NCI-H1694 treated with DMSO at 0.1 percent for 48 hours (cell line): ENCODE data around the gene PXMP4.
"Not testable (repeated sequence)": the region's sequence is repeated elsewhere in the genome, so short reads cannot be mapped to it uniquely, and the experiment has no call there.

Source experiments
- DNase-seq: peaks from one replicate; lab custom pipeline; 2025; lab: John Stamatoyannopoulos, UW

PXMP4 gene

GRCh38 chr20:33703498-33704137 is 16.5 kb downstream of the PXMP4 start:
- no peak for DNase-seq

- peak; percentile 95 for DNase-seq
Measured at GRCh38 chr20:33702861-33703260, 17.2 kb downstream of the PXMP4 start.

GRCh38 chr20:33701629-33702450 is 18.3 kb downstream of the PXMP4 start:
- DNase-seq = no peak

GRCh38 chr20:33700696-33701441 is 19.2 kb downstream of the PXMP4 start:
- DNase-seq = not testable (repeated sequence)

DNA sequence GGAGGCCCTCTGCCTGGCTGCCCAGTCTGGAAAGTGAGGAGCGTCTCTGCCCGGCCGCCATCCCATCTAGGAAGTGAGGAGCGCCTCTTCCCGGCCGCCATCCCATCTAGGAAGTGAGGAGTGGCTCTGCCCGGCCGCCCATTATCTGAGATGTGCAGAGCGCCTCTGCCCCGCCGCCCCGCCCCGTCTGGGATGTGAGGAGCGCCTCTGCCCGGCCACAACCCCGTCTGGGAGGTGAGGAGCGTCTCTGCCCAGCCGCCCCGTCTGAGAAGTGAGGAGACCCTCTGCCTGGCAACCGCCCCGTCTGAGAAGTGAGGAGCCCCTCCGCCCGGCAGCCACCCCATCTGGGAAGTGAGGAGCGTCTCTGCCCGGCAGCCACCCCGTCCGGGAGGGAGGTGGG is 21.1 kb downstream of the PXMP4 start:
- not testable (repeated sequence) for DNase-seq

DNA sequence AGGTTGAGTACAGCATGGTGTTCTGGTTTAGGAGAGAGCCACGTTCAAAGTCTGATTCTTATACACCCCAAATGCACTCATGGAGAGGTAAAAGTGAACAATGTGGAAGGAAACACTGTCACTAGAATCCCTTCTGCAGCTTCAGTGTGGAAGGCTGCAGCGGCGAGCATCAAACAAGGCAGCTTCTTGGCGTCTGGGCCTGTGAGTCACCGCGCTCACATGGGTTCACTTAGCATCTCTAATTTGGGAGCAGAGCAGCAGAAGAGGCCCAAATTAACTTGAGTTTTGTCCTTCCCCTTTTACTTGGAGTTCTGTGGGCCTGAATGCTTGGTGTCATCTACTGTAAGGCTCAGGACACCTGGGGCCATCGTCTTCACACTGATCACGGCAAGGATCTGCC is 23.0 kb downstream of the PXMP4 start:
- DNase-seq = no peak

- DNase-seq = no peak
Measured at GRCh38 chr20:33696448-33696847, 23.7 kb downstream of the PXMP4 start.

GRCh38 chr20:33694639-33695012 is 25.5 kb downstream of the PXMP4 start:
- DNase-seq = peak; percentile 12

- DNase-seq = no peak
Measured at GRCh38 chr20:33693741-33694638, 26.1 kb downstream of the PXMP4 start.

- DNase-seq = no peak
Measured at GRCh38 chr20:33693289-33693688, 26.8 kb downstream of the PXMP4 start.

DNA sequence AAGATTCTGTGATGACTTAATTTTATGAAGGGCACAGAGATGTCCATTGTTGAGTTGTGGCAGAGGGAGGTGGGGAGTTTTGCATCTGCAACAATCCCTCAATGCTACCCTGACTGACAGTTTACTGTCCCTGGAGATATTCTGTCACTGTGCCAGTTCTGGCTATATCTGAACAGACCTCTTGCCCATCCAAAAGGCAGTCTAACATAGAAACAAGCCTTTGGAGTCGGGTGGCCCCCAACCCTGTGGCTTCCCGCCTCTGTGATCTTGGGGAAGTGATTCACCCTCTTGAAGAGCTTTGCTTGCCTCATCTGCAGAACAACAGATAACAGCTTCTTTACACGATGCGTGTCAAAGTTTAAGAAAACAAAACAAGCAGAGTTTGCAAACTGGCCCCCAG is 30.1 kb downstream of the PXMP4 start:
- DNase-seq = no peak

DNA sequence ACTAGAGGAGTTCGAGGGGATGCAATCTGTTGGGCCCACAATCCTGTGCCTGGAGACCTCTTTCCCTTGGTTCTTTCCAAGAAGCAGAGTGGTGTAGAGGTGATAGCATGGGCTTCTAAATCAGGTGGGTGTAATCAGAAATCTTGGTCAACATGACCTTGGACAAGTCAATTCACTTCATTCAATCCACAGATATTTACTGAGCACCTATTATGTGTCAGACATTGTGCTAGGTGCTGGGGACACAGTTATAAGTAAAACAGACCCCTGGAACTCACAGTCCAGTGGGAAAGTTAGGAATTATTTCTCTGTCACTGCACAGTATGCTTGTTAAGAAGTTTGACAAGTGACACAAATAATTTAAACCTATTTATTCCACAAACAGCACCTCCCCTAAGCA is 30.6 kb downstream of the PXMP4 start:
- no peak for DNase-seq

DNA sequence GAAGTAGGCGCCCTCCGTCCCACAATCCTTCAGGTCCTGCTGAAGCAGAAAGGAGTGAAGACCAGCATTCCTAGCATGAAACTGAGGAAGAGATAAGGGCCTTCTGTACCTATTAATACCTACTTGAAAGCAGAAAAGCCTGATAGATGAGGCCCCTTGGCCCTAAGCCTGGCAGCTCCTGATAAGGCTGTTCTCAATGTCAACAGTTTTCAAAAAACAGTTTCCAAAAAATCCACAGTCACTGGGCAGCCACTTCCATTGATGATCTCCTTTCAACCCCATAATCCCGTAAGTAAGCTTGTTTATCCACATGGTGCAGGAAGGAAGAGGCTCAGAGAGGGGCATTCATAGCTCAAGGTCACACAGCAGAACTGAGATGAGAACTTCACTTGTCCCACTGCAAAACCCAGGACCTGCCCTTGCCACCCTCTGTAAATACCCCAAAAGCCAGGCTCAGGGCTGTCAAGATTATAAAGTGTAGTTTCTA is 31.1 kb downstream of the PXMP4 start:
- no peak for DNase-seq

DNA sequence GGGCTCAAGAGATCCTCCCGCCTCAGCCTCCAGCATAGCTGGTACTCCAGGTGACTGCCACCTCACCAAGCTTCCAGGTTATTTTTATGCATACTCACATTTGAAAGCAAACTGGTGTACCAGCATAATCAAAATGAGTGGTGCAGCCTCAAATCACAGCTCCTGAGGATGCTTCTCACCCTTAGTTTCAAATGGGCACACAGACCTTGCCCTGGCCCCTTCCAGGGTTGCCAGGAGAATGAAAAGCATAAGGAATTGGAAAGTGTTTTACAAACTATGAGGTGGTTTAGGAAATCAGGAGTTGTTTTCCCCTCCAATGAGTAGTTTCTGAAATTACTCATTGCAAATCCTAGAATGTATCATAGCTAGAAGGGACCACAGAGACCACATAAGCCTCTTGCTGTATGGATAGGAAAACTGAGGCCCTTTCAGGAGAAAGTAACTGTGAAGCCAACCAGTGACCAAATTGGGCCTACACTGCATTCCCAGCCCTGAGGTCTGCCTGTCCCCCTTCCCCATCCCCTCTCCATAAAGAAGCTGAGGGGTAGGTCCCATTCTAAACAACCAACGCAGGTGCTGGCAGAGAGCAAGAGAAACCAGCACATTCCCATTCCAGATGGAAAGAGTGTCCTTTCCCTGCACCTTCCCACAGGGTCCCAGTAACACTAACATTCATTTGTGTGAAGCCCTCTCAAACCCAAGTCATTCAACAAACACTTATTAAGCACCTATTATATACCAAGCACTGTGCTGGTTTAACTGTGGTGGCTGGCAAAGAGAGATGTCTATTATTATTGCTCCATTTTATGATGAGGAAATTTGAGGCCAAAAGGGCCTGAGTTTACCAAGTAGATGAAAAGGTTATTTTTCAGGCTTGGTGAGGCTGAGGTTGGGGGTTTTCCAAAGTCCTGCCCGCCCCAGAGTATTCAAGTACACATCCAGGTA is 31.8 kb downstream of the PXMP4 start:
- no peak for DNase-seq

DNA sequence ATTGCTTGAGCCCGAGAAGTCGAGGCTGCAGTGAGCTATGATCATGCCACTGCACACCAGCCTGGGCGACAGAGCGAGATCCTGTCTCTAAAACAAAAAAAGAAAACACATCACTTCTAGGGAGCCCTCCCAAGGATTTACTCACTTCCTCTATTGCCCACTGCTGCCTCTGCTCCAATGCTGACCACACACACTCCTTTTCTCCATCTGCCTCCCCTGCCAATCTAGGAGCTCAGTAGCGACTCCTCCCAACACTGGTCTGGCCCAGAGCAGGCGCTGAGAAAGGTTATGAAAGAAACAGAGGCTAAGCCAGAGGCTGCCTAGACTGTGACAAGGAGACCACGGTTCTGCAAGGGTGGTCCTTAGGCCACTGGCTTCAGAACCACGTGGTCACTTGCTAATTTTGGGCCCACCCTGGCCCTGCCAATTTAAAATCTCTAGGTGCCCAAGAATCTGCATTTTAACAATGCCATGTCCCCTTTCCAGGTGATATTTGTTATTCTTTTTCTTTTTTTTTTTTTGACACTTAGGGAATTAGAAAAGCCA is 32.7 kb downstream of the PXMP4 start:
- no peak for DNase-seq

DNA sequence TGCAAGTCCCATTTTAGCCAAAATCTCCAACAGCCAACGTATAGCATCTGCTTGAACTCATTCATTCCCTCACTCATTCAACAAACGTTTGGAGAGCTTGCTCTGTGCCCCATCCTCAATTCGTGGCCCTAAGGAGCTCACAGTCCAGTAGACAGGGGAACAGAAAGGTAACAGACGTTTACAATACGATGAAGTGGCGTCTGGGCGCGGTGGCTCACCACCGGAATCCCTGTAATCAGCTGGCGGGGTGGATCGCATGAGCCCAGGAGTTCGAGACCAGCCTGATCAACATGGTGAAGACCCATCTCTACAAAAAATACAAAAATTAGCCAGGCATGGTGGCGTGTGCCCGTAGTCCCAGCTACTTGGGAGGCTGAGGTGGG is 33.1 kb downstream of the PXMP4 start:
- DNase-seq = no peak

- DNase-seq = peak; percentile 82
Measured at GRCh38 chr20:33686100-33686983, 33.8 kb downstream of the PXMP4 start, which contains the start of gene E2F1. E2F1 (minus strand) TSS chr20:33686385; CDS start chr20:33686264, 121 bp downstream.

DNA sequence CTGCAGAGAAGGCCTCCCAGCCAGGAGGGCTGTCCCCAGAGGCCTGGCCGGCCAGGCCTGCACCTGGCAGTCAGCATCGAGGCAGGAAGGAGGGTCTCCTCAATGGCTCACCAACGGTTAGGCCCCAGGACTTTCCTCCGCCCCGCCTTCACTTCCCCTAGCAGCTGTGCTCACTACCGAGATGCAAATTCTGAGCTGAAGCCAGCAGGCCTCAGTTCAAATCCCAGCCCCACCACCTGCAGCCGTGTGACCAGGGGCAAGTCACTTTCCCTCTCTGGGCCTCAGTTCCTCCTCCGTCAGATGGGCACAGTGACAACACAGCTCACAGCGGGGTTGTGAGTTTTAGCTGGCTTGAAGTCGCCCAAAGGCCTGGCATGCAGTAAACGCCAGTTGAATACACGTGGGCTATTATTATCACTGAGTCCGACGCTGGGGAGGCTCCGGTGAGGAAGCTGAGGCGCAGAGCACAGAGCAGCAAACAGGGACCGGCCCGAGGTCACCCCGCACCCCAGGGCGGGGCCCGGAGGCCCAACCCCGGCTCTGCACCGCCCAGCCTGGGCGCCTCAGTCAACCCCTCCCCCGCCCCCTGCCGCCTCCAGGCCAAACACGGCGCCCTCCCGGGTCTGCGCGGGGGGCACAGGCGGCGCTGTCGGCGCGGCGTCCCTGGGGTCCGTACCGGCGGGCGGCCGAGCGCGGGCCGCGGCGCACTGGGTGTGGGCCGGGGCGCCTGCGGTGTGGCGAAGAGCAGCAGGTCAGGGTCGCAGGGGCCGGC is 34.6 kb downstream of the PXMP4 start:
- DNase-seq = peak; percentile 62
